ENCODE results near the gene GTPBP10. TPM values are rescaled to one million over a fixed set of nuclear protein-coding genes. Genes with fewer than 3 reads are reported as not detected.

GTPBP10 gene
- total RNA-seq, 5 donors from 2014 or later (not counting 1 experiment from before 2014, with no cell fraction given) = 18.4 to 31.8 (median 29.7) TPM

DNA sequence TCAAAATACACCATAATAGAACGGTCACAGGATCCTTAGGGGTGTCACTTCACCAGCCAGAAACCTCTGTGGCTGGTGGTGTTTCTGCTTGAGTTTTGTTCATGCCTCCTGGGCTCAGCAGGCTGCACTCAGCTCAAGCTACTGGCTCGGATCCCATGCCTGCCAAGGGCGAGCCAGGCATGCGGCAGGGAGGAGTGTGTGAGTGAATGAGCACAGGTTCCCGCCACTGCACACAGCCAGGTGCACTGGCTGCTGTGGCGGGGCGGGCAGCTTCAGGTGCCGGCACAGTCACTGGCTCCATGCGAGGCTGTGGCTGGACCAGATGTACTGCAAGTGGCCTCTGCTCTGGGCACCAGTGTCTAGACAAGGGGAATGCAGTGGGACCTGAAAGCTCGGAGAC is 86.2 kb downstream of the GTPBP10 start:
- Mint-ChIP-seq H3K27ac (no peak overlapping the region), H3K4me3 (no peak overlapping the region), H3K4me1 (no peaks in the 10 kb centered on the region), H3K36me3 (no peaks in the 10 kb centered on the region), H3K9me3 (peaks cover 0 to 4% (median 0%) of the 10 kb centered on the region in 3 donors), H3K27me3 (peaks cover 21 to 29% of the 10 kb centered on the region in 2 donors)
- DNase-seq = no peak
- Histone ChIP-seq H3K4me1 (ENCODE audit: control insufficient read depth in 1 of 2, extremely low read depth in 1 of 2, insufficient read depth in 2 of 2, low read length in 2 of 2) (no peaks in the 10 kb centered on the region), H3K4me3 (ENCODE audit: control insufficient read depth in 1 of 2, extremely low read depth in 1 of 2, low read length in 1 of 2) (no peak overlapping the region), H3K27me3 (replicated peaks in 1 of 2; ENCODE audit: control insufficient read depth in 2 of 2, extremely low read depth in 1 of 2, insufficient read depth in 2 of 2, low read length in 1 of 2) (peaks cover 0 to 16% of the 10 kb centered on the region in 2 experiments), H3K9me3 (no peaks in the 10 kb centered on the region), H3K36me3 (ENCODE audit: control insufficient read depth in 2 of 2, extremely low read depth in 1 of 2, insufficient read depth in 1 of 2, low read length in 1 of 2) (no peaks in the 10 kb centered on the region), H3K27ac (ENCODE audit: low read length) (no peak overlapping the region)
- CTCF ChIA-PET = interaction anchor here (0.7 to 1.8 kb wide), 5 partner anchors 15 to 279 kb away, joined by 3 to 5 read pairs (median 3); partner anchors contain the start of gene STEAP1 (in 2 of the 2)
- POLR2A ChIA-PET = no interaction called here
- ATAC-seq (replicated peaks in 1 of 4) = no peak
- WGBS (ENCODE audit: insufficient coverage) = 65% methylated on average over 5 of the region's 10 CpGs

DNA sequence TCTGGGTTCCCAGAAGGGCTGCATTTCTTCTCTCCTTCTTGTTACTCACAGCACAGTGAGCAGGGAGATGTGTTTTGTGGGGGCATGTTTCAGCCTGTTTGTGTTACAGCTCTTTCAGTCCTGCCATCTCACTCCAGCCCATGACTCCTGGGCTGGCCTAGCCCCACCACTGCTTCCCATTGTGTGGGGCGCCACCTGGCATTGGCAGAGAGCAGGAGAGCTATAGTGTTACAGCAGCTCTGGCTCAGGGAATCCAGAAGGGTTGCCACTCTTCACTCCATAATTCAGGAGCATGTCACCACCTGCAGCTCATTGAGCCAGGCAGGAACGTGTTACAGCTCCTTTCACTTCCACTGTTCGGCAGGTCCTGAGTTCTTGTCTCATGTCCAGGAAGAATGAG is 86.7 kb downstream of the GTPBP10 start:
- ChIA-PET CTCF (interaction anchor here in 1 of 2 donors (1.1 kb wide), 1 partner anchor 279 kb away, joined by 3 read pairs; the partner anchor contains the start of gene STEAP1), POLR2A (no interaction called here)
- no peak overlapping the region for H3K4me3 ChIP-seq (ENCODE audit: control insufficient read depth in 1 of 2, extremely low read depth in 1 of 2, low read length in 1 of 2)
- H3K4me1 ChIP-seq (ENCODE audit: control insufficient read depth in 1 of 2, extremely low read depth in 1 of 2, insufficient read depth in 2 of 2, low read length in 2 of 2) = no peaks in the 10 kb centered on the region
- peaks cover 21 to 29% of the 10 kb centered on the region in 2 donors for H3K27me3 Mint-ChIP-seq
- H3K36me3 ChIP-seq (ENCODE audit: control insufficient read depth in 2 of 2, extremely low read depth in 1 of 2, insufficient read depth in 1 of 2, low read length in 1 of 2) = no peaks in the 10 kb centered on the region
- no peak for DNase-seq
- ATAC-seq (replicated peaks in 1 of 4) = no peak
- WGBS (ENCODE audit: insufficient coverage) = 100% methylated on average over 1 of the region's 3 CpGs
- H3K4me3 Mint-ChIP-seq = no peak overlapping the region
- peaks cover 0 to 16% of the 10 kb centered on the region in 2 experiments for H3K27me3 ChIP-seq (replicated peaks in 1 of 2; ENCODE audit: control insufficient read depth in 2 of 2, extremely low read depth in 1 of 2, insufficient read depth in 2 of 2, low read length in 1 of 2)
- H3K27ac ChIP-seq (ENCODE audit: low read length) = no peak overlapping the region
- no peaks in the 10 kb centered on the region for H3K36me3 Mint-ChIP-seq
- no peaks in the 10 kb centered on the region for H3K4me1 Mint-ChIP-seq
- peaks cover 0 to 4% (median 0%) of the 10 kb centered on the region in 3 donors for H3K9me3 Mint-ChIP-seq
- no peaks in the 10 kb centered on the region for H3K9me3 ChIP-seq
- no peak overlapping the region for H3K27ac Mint-ChIP-seq

Other genes starting within 250 kb of the GTPBP10 start
- gene STEAP1, start 192.2 kb upstream of the GTPBP10 start, total RNA-seq = under 1 TPM in 1 of 5 donors, not detected in 4; 0.19 TPM
- under 1 TPM in 2 of 5 donors, not detected in 3; 0.19 to 0.20 TPM for gene STEAP2, start 135.0 kb upstream of the GTPBP10 start, total RNA-seq
- under 1 TPM in 4 of 5 donors, not detected in 1; 0.20 to 0.64 (median 0.41) TPM for gene CFAP69, start 101.5 kb upstream of the GTPBP10 start, total RNA-seq
- not detected for gene FAM237B, start 25.4 kb upstream of the GTPBP10 start, total RNA-seq
- gene CLDN12, start 56.7 kb downstream of the GTPBP10 start, total RNA-seq = 1 to 10 TPM; 1.8 to 3.7 (median 2.3) TPM
- gene PTTG1IP2, start 122.9 kb downstream of the GTPBP10 start, total RNA-seq = not detected
- 1 to 10 TPM in 4 of 5 donors, under 1 TPM in 1; 0.86 to 6.6 (median 1.6) TPM for gene CDK14, start 249.6 kb downstream of the GTPBP10 start, total RNA-seq

All from T-cell (primary cell).